Smooth muscle cell of the coronary artery (primary cell): Measurements from ENCODE around the gene THEM5. TPM values are rescaled to one million over a fixed set of nuclear protein-coding genes. Genes with fewer than 3 reads are reported as not detected.

ENCODE experiments used
- total RNA-seq: library from RNA; depleted of rRNA; stranded (reverse); fragments of >200 nt; gene quantifications from 2 replicates; pipeline ENCODE4 v1.2.3, GENCODE V29; 2014; ENCODE audit warnings: low replicate concordance

THEM5 gene, protein sequence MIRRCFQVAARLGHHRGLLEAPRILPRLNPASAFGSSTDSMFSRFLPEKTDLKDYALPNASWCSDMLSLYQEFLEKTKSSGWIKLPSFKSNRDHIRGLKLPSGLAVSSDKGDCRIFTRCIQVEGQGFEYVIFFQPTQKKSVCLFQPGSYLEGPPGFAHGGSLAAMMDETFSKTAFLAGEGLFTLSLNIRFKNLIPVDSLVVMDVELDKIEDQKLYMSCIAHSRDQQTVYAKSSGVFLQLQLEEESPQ
- total RNA-seq = not detected in 2 replicates

GRCh38 chr1:151853411-151853943, at the start of gene THEM5:
Gene THEM5, minus strand, starts transcription at chr1:151853712. Its CDS starts 147 bp downstream, at chr1:151853565.

DNA sequence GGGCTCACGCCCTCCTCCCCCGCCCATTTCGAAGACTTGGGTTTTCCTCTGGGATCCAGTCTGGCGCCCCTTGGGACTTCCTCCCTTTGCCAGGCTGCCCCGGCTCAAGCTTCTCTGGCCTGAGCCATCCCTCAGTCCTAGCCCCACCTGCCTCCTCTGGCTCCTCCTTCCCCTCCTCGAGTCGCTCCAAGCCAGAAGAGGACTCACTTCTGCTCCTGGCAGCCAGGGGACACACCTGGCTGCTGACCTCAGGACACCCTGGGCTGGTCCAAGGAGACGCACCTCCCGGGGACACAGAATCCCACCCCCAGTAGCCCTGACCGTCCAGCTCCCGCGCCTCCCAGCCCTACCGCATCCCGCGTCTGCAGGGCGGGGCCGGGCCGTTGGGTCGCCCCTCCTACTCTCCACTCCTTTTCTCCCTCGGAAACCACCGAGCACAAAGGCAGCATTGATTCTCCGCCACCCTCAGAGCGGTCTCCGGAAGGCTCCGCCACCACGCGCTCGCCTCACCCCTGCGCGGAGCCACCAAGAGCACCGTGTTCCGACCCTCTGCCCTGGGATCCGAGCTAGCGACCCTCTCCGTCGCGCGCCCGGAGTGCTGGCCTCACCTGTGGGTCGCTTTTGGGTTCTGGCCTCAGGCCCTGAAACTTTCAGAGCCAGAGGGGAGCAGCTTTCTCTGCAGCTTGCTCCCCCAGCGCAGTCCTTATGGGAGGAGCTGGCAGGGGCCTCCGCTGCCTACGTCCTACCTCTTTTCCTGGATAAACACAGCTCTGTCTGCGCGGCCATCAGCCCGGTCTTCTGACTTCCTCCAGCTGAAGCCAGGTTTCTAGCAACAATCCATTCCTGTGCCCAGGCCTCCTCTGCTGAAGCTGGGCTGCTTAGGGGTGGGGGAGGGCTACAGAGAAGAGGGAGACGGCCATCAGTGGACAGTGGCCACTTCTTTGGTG, 13.8 kb downstream of the THEM5 start, which contains the start of gene C2CD4D:
TSS of gene C2CD4D (minus strand) at position 364 of the 947 bp plus-strand sequence. CDS start 831 bp downstream, outside the sequence.

DNA sequence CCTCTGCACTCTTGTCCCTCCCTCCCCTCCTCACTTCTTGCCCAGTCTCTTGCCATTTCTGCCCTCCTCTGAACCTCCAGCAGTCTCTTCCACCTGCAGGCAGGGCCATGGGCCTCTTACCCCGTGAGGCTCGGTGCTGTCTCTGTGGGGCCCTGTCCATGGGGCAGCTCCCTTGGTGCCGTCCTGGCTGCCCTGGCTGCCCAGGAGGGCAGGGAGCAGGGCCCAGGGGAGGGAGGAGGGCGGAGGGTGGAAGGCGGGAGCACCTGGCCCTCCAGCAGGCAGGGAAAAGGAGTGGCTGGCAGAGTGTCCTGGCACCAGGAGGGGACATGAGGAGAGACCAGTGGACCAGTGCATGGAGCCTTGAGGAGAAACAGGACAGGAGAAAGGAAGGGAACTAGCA, 21.9 kb downstream of the THEM5 start, which contains the start of gene RORC:
TSS of gene RORC (minus strand) at position 198 of the 400 bp plus-strand sequence. CDS start at position 160, 38 bp downstream.

DNA sequence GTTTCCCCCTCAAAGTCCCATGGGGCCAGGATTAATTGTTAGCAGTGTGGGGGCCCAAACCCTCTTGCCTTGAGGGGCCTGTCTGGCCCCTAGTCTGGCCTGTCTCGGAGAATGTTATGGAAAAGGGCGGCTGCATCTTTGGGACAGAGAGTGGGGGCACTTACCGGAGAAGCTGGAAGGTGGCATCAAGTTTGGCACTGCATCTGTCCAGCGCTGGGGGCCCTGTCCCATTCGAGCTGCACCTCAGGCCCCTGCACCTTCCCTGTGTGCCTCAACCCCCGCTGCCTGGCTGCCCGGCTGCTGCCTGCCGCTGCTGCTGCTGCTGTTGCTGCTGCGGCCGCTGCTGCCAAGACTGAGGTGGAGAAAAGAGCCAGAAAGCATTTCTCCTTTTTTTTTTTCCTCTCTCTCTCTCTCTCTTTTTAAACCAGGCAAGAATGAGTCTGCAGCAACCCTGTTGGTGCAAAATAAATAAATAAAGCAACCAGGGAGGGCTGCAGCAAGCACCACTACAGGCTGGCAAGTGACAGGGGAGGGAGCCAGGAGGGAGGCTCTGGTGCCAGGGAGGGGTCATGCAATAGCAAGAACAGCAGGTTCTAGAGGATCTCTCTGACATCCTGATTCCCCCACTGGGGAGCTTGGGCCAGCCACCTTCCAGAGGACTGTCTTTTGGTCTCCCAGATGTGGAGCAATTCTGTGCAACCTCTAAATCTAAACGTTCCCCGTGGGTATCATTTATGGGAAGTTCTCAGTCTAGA, 48.3 kb downstream of the THEM5 start, which contains the start of gene LINGO4:
TSS of gene LINGO4 (minus strand) at position 354 of the 755 bp plus-strand sequence. CDS start 2,715 bp downstream, outside the sequence.

Other genes with a start within 250 kb of the THEM5 start
- gene SNX27, start 241.7 kb downstream of the THEM5 start, total RNA-seq = 16.2 and 58.9 TPM in 2 replicates
- gene CELF3, start 136.9 kb downstream of the THEM5 start, total RNA-seq = not detected in 2 replicates
- gene RIIAD1, start 132.2 kb downstream of the THEM5 start, total RNA-seq = not detected in 2 replicates
- gene MRPL9, start 90.2 kb downstream of the THEM5 start, total RNA-seq = 70.6 and 74.6 TPM in 2 replicates
- gene TDRKH, start 63.2 kb downstream of the THEM5 start, total RNA-seq = 0.47 and 2.0 TPM in 2 replicates
- not detected in 2 replicates for gene LINGO4, start 48.3 kb downstream of the THEM5 start, total RNA-seq
- gene RORC, start 21.9 kb downstream of the THEM5 start, total RNA-seq = not detected in 2 replicates
- 0.12 TPM in 1 of 2 replicates, not detected in the other for gene C2CD4D, start 13.9 kb downstream of the THEM5 start, total RNA-seq
- gene THEM4, start 55.8 kb upstream of the THEM5 start, total RNA-seq = 4.0 and 9.1 TPM in 2 replicates
- 109 and 170 TPM in 2 replicates for gene S100A10, start 140.1 kb upstream of the THEM5 start, total RNA-seq
- gene S100A11, start 183.3 kb upstream of the THEM5 start, total RNA-seq = 27.1 and 58.7 TPM in 2 replicates
- gene TCHHL1, start 235.4 kb upstream of the THEM5 start, total RNA-seq = not detected in 2 replicates